HG03108 (cell line): ENCODE data around the gene RAB3GAP1.
A peak's percentile ranks its signal among the peaks of the same experiment; 100 is the strongest.
"Not testable (repeated sequence)": the region's sequence is repeated elsewhere in the genome, so short reads cannot be mapped to it uniquely, and the experiment has no call there.

Source experiments
- ATAC-seq: cut with Tn5 transposase; IDR thresholded peaks from one replicate; pipeline ENCODE4 v1.9.1; 2021; ENCODE audit warnings: moderate library complexity; ENCODE audit not compliant: unreplicated experiment

The RAB3GAP1 gene

GRCh38 chr2:135052997-135053474 lies 944 bp downstream of the RAB3GAP1 start:
- peak; percentile 35 for ATAC-seq

- ATAC-seq: no peak
Observed at GRCh38 chr2:135055182-135055786, 3.2 kb downstream of the RAB3GAP1 start.

GRCh38 chr2:135056790-135057189 lies 4.7 kb downstream of the RAB3GAP1 start:
- ATAC-seq: no peak

- ATAC-seq: no peak
Observed at GRCh38 chr2:135059577-135059976, 7.5 kb downstream of the RAB3GAP1 start.

- ATAC-seq: no peak
Observed at GRCh38 chr2:135063210-135063609, 11.1 kb downstream of the RAB3GAP1 start.

GRCh38 chr2:135064149-135064548 lies 12.1 kb downstream of the RAB3GAP1 start:
- no peak for ATAC-seq

GRCh38 chr2:135066710-135067109 lies 14.6 kb downstream of the RAB3GAP1 start:
- ATAC-seq: no peak

GRCh38 chr2:135072125-135072997 lies 20.3 kb downstream of the RAB3GAP1 start:
- no peak for ATAC-seq

- ATAC-seq: no peak
Observed at GRCh38 chr2:135074216-135074615, 22.1 kb downstream of the RAB3GAP1 start.

GRCh38 chr2:135076556-135076955 lies 24.5 kb downstream of the RAB3GAP1 start:
- no peak for ATAC-seq

GRCh38 chr2:135078417-135078816 lies 26.3 kb downstream of the RAB3GAP1 start:
- ATAC-seq: no peak

- ATAC-seq: no peak
Observed at GRCh38 chr2:135086222-135086621, 34.1 kb downstream of the RAB3GAP1 start.

GRCh38 chr2:135089597-135089996 lies 37.5 kb downstream of the RAB3GAP1 start:
- ATAC-seq: not testable (repeated sequence)

GRCh38 chr2:135091681-135092080 lies 39.6 kb downstream of the RAB3GAP1 start:
- no peak for ATAC-seq

- no peak for ATAC-seq
Observed at GRCh38 chr2:135093193-135093592, 41.1 kb downstream of the RAB3GAP1 start.

- no peak for ATAC-seq
Observed at GRCh38 chr2:135093670-135094330, 41.7 kb downstream of the RAB3GAP1 start.

- ATAC-seq: no peak
Observed at GRCh38 chr2:135094508-135094907, 42.4 kb downstream of the RAB3GAP1 start.

GRCh38 chr2:135095591-135095990 lies 43.5 kb downstream of the RAB3GAP1 start:
- no peak for ATAC-seq

GRCh38 chr2:135096665-135097446 lies 44.8 kb downstream of the RAB3GAP1 start:
- ATAC-seq: no peak

- no peak for ATAC-seq
Observed at GRCh38 chr2:135097532-135098231, 45.6 kb downstream of the RAB3GAP1 start.
